OCI-LY1 (cell line): ENCODE data around the gene DBH.

Source experiments
- EZH2 ChIP-seq: fragments of 200-600 bp; sonication (generic), shearing (Covaris generic); IDR thresholded peaks from 2 replicates; pipeline ENCODE4 v1.8.0; 2017; ENCODE audit warnings: borderline replicate concordance, mixed run types, mild to moderate bottlenecking, antibody characterized with exemption, low read length, moderate library complexity, mixed read lengths
- TF ChIP-seq, protein P1 (sequence below): fragments of 200-600 bp; sonication (generic), shearing (Covaris generic); IDR thresholded peaks from 2 replicates; pipeline ENCODE4 v1.5.1; 2017; ENCODE audit warnings: mild to moderate bottlenecking, antibody characterized with exemption, low read length, moderate library complexity, mixed read lengths

- TF ChIP-seq, protein P1, sequence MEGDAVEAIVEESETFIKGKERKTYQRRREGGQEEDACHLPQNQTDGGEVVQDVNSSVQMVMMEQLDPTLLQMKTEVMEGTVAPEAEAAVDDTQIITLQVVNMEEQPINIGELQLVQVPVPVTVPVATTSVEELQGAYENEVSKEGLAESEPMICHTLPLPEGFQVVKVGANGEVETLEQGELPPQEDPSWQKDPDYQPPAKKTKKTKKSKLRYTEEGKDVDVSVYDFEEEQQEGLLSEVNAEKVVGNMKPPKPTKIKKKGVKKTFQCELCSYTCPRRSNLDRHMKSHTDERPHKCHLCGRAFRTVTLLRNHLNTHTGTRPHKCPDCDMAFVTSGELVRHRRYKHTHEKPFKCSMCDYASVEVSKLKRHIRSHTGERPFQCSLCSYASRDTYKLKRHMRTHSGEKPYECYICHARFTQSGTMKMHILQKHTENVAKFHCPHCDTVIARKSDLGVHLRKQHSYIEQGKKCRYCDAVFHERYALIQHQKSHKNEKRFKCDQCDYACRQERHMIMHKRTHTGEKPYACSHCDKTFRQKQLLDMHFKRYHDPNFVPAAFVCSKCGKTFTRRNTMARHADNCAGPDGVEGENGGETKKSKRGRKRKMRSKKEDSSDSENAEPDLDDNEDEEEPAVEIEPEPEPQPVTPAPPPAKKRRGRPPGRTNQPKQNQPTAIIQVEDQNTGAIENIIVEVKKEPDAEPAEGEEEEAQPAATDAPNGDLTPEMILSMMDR: no peak
- TF ChIP-seq EZH2: no peak
These were observed 19.3 kb upstream of the DBH start for GRCh38 chr9:133616643-133617405.
